GM19468 (cell line): Measurements from ENCODE around the gene LRRC55.

Source experiments
- ATAC-seq: cut with Tn5 transposase; IDR thresholded peaks from one replicate; pipeline ENCODE4 v1.9.1; 2021; ENCODE audit warnings: mild to moderate bottlenecking, moderate library complexity, moderate number of reproducible peaks; ENCODE audit not compliant: unreplicated experiment; ENCODE audit errors: extremely low read depth

LRRC55 gene

GRCh38 chr11:57181678-57182305 lies at the start of gene LRRC55:
Gene LRRC55, plus strand, starts transcription at chr11:57181953. Its CDS starts 70 bp downstream, at chr11:57182023.
- no peak for ATAC-seq

GRCh38 chr11:57133366-57134038 lies 48.3 kb upstream of the LRRC55 start:
- no peak for ATAC-seq

GRCh38 chr11:57134284-57134683 lies 47.5 kb upstream of the LRRC55 start:
- ATAC-seq = no peak

GRCh38 chr11:57135020-57135751 lies 46.6 kb upstream of the LRRC55 start:
- ATAC-seq = no peak

- no peak for ATAC-seq
Observed at GRCh38 chr11:57140568-57140967, 41.2 kb upstream of the LRRC55 start.

- no peak for ATAC-seq
Observed at GRCh38 chr11:57143459-57143858, 38.3 kb upstream of the LRRC55 start.

- no peak for ATAC-seq
Observed at GRCh38 chr11:57144075-57144474, 37.7 kb upstream of the LRRC55 start.

GRCh38 chr11:57144531-57145320 lies 37.0 kb upstream of the LRRC55 start:
- no peak for ATAC-seq

GRCh38 chr11:57146301-57146700 lies 35.5 kb upstream of the LRRC55 start:
- ATAC-seq = no peak

GRCh38 chr11:57148621-57149020 lies 33.1 kb upstream of the LRRC55 start:
- ATAC-seq = no peak

GRCh38 chr11:57150454-57150917 lies 31.3 kb upstream of the LRRC55 start:
- ATAC-seq = no peak

GRCh38 chr11:57152134-57152533 lies 29.6 kb upstream of the LRRC55 start:
- no peak for ATAC-seq

GRCh38 chr11:57153448-57153847 lies 28.3 kb upstream of the LRRC55 start:
- no peak for ATAC-seq

GRCh38 chr11:57154739-57155138 lies 27.0 kb upstream of the LRRC55 start:
- ATAC-seq = no peak

GRCh38 chr11:57155400-57155799 lies 26.4 kb upstream of the LRRC55 start:
- no peak for ATAC-seq

GRCh38 chr11:57155838-57156607 lies 25.7 kb upstream of the LRRC55 start:
- no peak for ATAC-seq

- no peak for ATAC-seq
Observed at GRCh38 chr11:57156928-57157327, 24.8 kb upstream of the LRRC55 start.

- no peak for ATAC-seq
Observed at GRCh38 chr11:57157624-57158023, 24.1 kb upstream of the LRRC55 start.

- ATAC-seq = no peak
Observed at GRCh38 chr11:57158180-57158579, 23.6 kb upstream of the LRRC55 start.

- no peak for ATAC-seq
Observed at GRCh38 chr11:57158599-57158998, 23.2 kb upstream of the LRRC55 start.
